CD14-positive monocyte (primary cell): ENCODE results near the gene C9. TPM values are rescaled to one million over a fixed set of nuclear protein-coding genes. Genes with fewer than 3 reads are reported as not detected.

ENCODE experiments used
- DNase-seq, 3 donors: peaks; one replicate each; pipeline ENCODE4 v3.0.0-alpha.2; 2011 to 2022
- H2AFZ ChIP-seq: 2 replicates; pipeline ENCODE4 v1.6.0; 2012; ENCODE audit warnings: mild to moderate bottlenecking, low read depth, low read length, inconsistent platforms; ENCODE audit not compliant: insufficient read depth, poor library complexity, severe bottlenecking
- H3K27ac ChIP-seq, 2 donors: 1 replicate in 1 of 2; 2 replicates in 1 of 2; pipeline ENCODE4 v1.5.1; 2012 to 2013; ENCODE audit warnings: low read length in 2 of 2, control low read depth in 1 of 2, inconsistent platforms in 1 of 2, low read depth in 1 of 2, mild to moderate bottlenecking in 1 of 2
- H3K27me3 ChIP-seq, 2 donors: one replicate each; pipeline versions ENCODE4 v1.6.0 to v1.6.1; 2011 to 2013; ENCODE audit warnings: low read length in 2 of 2; ENCODE audit not compliant: control insufficient read depth in 2 of 2, insufficient read depth in 2 of 2
- H3K36me3 ChIP-seq, 2 donors: replicated peaks in 1 of 2; 1 replicate in 1 of 2; 2 replicates in 1 of 2; pipeline versions ENCODE4 v1.5.1 to v1.6.1; 2012 to 2013; ENCODE audit warnings: low read length in 2 of 2, control low read depth in 1 of 2, inconsistent platforms in 1 of 2, mild to moderate bottlenecking in 1 of 2; ENCODE audit not compliant: insufficient read depth in 2 of 2, control insufficient read depth in 1 of 2
- H3K4me1 ChIP-seq, 2 donors: 1 replicate in 1 of 2; 2 replicates in 1 of 2; pipeline versions ENCODE4 v1.5.1 to v1.6.1; 2012 to 2013; ENCODE audit warnings: low read length in 2 of 2, control low read depth in 1 of 2, inconsistent platforms in 1 of 2, mild to moderate bottlenecking in 1 of 2, moderate library complexity in 1 of 2; ENCODE audit not compliant: insufficient read depth in 2 of 2, control insufficient read depth in 1 of 2
- H3K4me2 ChIP-seq: replicated peaks from 2 replicates; pipeline ENCODE3; 2012; ENCODE audit warnings: low read length, moderate library complexity, mild to moderate bottlenecking; ENCODE audit not compliant: poor library complexity, severe bottlenecking; ENCODE audit errors: extremely low read depth
- H3K4me3 ChIP-seq, 3 experiments: fragments of 200-600 bp in 1 of 3; sonication (generic) in 1 of 3; replicated peaks in 1 of 3; 1 replicate in 2 of 3; 2 replicates in 1 of 3; pipeline ENCODE4 v1.5.1; 2011 to 2013; ENCODE audit warnings: low read length in 3 of 3, mild to moderate bottlenecking in 3 of 3, control low read depth in 2 of 3, low read depth in 2 of 3, inconsistent platforms in 1 of 3, moderate library complexity in 1 of 3
- H3K79me2 ChIP-seq: 2 replicates; pipeline ENCODE4 v1.6.0; 2012; ENCODE audit warnings: mild to moderate bottlenecking, control low read depth, inconsistent platforms, low read length, moderate library complexity; ENCODE audit not compliant: insufficient read depth
- H3K9ac ChIP-seq: 2 replicates; pipeline ENCODE4 v1.6.0; 2017; ENCODE audit warnings: low read length, mild to moderate bottlenecking; ENCODE audit not compliant: insufficient read depth, poor library complexity, severe bottlenecking
- H3K9me3 ChIP-seq, 2 donors: replicated peaks in 1 of 2; 1 replicate in 1 of 2; 2 replicates in 1 of 2; pipeline versions ENCODE4 v1.5.1 to v1.6.1; 2012 to 2013; ENCODE audit warnings: low read length in 2 of 2, control low read depth in 1 of 2; ENCODE audit not compliant: control insufficient read depth in 1 of 2, insufficient read depth in 1 of 2
- H4K20me1 ChIP-seq: 2 replicates; pipeline ENCODE4 v1.6.0; 2012; ENCODE audit warnings: mild to moderate bottlenecking, low read length, control low read depth, moderate library complexity; ENCODE audit not compliant: insufficient read depth
- H3K27ac Mint-ChIP-seq, 7 donors: one replicate each; pipeline ENCODE4 v1.8.0; 2020; ENCODE audit warnings: mild to moderate bottlenecking in 7 of 7, mixed read lengths in 7 of 7, moderate library complexity in 6 of 7, inconsistent platforms in 2 of 7
- H3K27me3 Mint-ChIP-seq, 3 donors: one replicate each; pipeline ENCODE4 v1.8.0; 2021 to 2022; ENCODE audit warnings: low read depth in 3 of 3, mild to moderate bottlenecking in 3 of 3, mixed read lengths in 3 of 3, moderate library complexity in 3 of 3, inconsistent platforms in 1 of 3
- H3K36me3 Mint-ChIP-seq, 2 donors: one replicate each; pipeline ENCODE4 v1.8.0; 2020; ENCODE audit warnings: mixed read lengths in 2 of 2, inconsistent platforms in 1 of 2, mild to moderate bottlenecking in 1 of 2
- H3K4me1 Mint-ChIP-seq: one replicate; pipeline ENCODE4 v1.8.0; 2020; ENCODE audit warnings: mild to moderate bottlenecking, mixed read lengths
- H3K4me3 Mint-ChIP-seq, 2 donors: one replicate each; pipeline ENCODE4 v1.8.0; 2020; ENCODE audit warnings: mild to moderate bottlenecking in 2 of 2, mixed read lengths in 2 of 2, moderate library complexity in 1 of 2
- H3K9me3 Mint-ChIP-seq, 7 donors: one replicate each; pipeline ENCODE4 v1.8.0; 2020 to 2022; ENCODE audit warnings: mixed read lengths in 7 of 7, mild to moderate bottlenecking in 6 of 7, moderate library complexity in 6 of 7, inconsistent platforms in 2 of 7
- CTCF ChIP-seq: fragments of 200-600 bp; IDR thresholded peaks from one replicate; pipeline ENCODE4 v1.8.0; 2022; ENCODE audit warnings: antibody characterized with exemption, mild to moderate bottlenecking
- WGBS: methylation state at CpG from one replicate; pipeline ENCODE4 v1.1.5; 2013; ENCODE audit warnings: missing lambda C conversion rate; ENCODE audit not compliant: insufficient coverage; 5-methylcytosine and 5-hydroxymethylcytosine counted together
- intact Hi-C, 2 donors: fragments of 100-400 bp; cut with micrococcal nuclease; formaldehyde crosslinking; loops; one replicate each; pipeline versions ENCODE4 v1.15.0 to v1.15.1; 2023
- polyA plus RNA-seq, 3 donors: library from polyadenylated mRNA; depleted of rRNA in 1 of 3; unstranded in 2 of 3; stranded (reverse) in 1 of 3; fragments of 300-500 nt in 2 of 3; fragments of >200 nt in 1 of 3; fragmentation: Illumina TruSeq in 2 of 3; gene quantifications; 1 replicate in 2 of 3; 2 replicates in 1 of 3; pipeline ENCODE4 v1.2.3, GENCODE V29; 2012 to 2021

C9 gene
- polyA plus RNA-seq, 3 donors: not detected

DNA sequence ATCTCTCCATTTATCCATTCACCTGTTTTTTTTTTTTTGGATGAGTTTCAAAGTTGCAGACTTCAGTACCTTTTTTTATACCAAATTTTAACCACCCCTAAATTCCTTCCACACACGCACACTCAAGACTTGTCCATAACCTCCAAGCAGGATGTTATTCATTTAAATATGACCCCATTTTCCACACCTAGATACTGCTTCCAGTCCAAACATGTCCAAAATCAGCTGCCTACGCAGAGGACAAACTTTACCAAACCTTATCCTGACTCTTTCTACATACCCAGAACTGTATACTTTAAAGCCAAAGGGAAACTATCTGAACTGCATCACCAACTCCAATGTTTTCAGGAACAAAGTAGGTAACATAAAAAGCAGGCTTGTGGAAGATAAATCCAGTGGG lies 108.9 kb downstream of the C9 start:
- Histone ChIP-seq H4K20me1 (no peaks in the 10 kb centered on the region), H3K4me3 (no peak overlapping the region), H3K27me3 (no peaks in the 10 kb centered on the region), H3K9me3 (peaks cover 3 to 7% of the 10 kb centered on the region in 2 donors), H3K36me3 (peaks cover 3 to 17% of the 10 kb centered on the region in 2 donors), H3K4me1 (peaks cover 48 to 62% of the 10 kb centered on the region in 2 donors), H2AFZ (no peak overlapping the region), H3K4me2 (no peak overlapping the region), H3K27ac (peak overlapping the region in 1 of 2 donors; percentile 93), H3K9ac (no peak overlapping the region), H3K79me2 (peaks cover 89% of the 10 kb centered on the region)
- WGBS: 100% methylated on average over 2 of the region's 2 CpGs
- DNase-seq: no peak
- peak overlapping the region in 1 of 2 donors; percentile 80 for H3K4me3 Mint-ChIP-seq
- H3K36me3 Mint-ChIP-seq: peaks cover 32 to 33% of the 10 kb centered on the region in 2 donors
- peaks cover 64% of the 10 kb centered on the region for H3K4me1 Mint-ChIP-seq
- peak overlapping the region; percentile 93 to 99 (median 95) for H3K27ac Mint-ChIP-seq
- intact Hi-C loops: loop anchor here (5.0 kb wide), 2 partner anchors 33 to 38 kb away; partner anchors contain the start of gene FYB1 (in 1 of the 2)
- no peak for TF ChIP-seq CTCF
- H3K9me3 Mint-ChIP-seq: peaks cover 2 to 10% (median 6%) of the 10 kb centered on the region in 7 donors
- no peaks in the 10 kb centered on the region for H3K27me3 Mint-ChIP-seq

DNA sequence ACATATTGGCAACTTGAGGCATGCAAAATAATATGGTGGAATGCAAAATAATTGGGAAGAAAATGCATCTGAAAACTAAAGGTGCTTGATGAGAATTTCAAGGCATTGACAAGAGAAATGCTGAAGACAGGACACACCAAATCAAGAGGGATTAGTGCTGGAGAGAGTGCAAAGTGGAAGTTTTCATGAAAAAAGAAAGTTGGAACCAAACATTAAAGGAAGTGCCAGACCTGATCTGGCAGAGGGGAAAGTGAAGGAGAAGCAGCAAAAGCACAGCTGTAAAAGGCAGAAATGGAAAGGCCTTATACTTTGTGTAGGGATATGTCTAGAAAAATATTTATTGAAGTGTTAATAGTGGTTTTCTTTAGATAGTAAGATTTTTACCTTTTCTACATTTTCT lies 109.6 kb downstream of the C9 start:
- H4K20me1 ChIP-seq: no peaks in the 10 kb centered on the region
- peaks cover 63% of the 10 kb centered on the region for H3K4me1 Mint-ChIP-seq
- H3K4me1 ChIP-seq: peaks cover 45 to 65% of the 10 kb centered on the region in 2 donors
- peak overlapping the region; percentile 1 for H3K4me2 ChIP-seq
- H3K4me3 ChIP-seq: no peak overlapping the region
- peaks cover 10 to 14% of the 10 kb centered on the region in 2 donors for H3K9me3 ChIP-seq
- no peaks in the 10 kb centered on the region for H3K27me3 Mint-ChIP-seq
- no peak overlapping the region for H3K4me3 Mint-ChIP-seq
- H3K9ac ChIP-seq: no peak overlapping the region
- DNase-seq: no peak
- H3K27ac Mint-ChIP-seq: peak overlapping the region; percentile 68 to 95 (median 84)
- no peaks in the 10 kb centered on the region for H3K27me3 ChIP-seq
- peak overlapping the region in 1 of 2 donors; percentile 93 for H3K27ac ChIP-seq
- peaks cover 82% of the 10 kb centered on the region for H3K79me2 ChIP-seq
- peaks cover 9 to 18% (median 13%) of the 10 kb centered on the region in 7 donors for H3K9me3 Mint-ChIP-seq
- peaks cover 10 to 24% of the 10 kb centered on the region in 2 donors for H3K36me3 ChIP-seq
- intact Hi-C loops: loop anchor here (5.0 kb wide), 2 partner anchors 32 to 37 kb away; partner anchors contain the start of gene FYB1 (in 1 of the 2)
- H2AFZ ChIP-seq: no peak overlapping the region
- H3K36me3 Mint-ChIP-seq: peaks cover 36 to 38% of the 10 kb centered on the region in 2 donors
- no peak for TF ChIP-seq CTCF
